Liver (tissue), 9 donors: ENCODE results near the gene GIMAP1. TPM values are rescaled to one million over a fixed set of nuclear protein-coding genes. Genes with fewer than 3 reads are reported as not detected.

Experiments
- DNase-seq: peaks from one replicate; pipeline ENCODE4 v3.0.0-alpha.2; 2017; ENCODE audit warnings: low spot score
- H3K27ac ChIP-seq, 2 donors: one replicate each; pipeline ENCODE4 v1.7.0; 2013; ENCODE audit warnings: inconsistent platforms in 2 of 2, low read length in 2 of 2, control low read depth in 1 of 2, low read depth in 1 of 2, mild to moderate bottlenecking in 1 of 2
- H3K27me3 ChIP-seq, 4 donors: one replicate each; pipeline versions ENCODE4 v1.6.1 to v1.7.0; 2013; ENCODE audit warnings: low read length in 3 of 4, inconsistent platforms in 1 of 4, mild to moderate bottlenecking in 1 of 4, moderate library complexity in 1 of 4; ENCODE audit not compliant: control insufficient read depth in 4 of 4, insufficient read depth in 4 of 4
- H3K36me3 ChIP-seq, 4 donors: one replicate each; pipeline versions ENCODE4 v1.6.1 to v1.7.0; 2013; ENCODE audit warnings: low read length in 3 of 4, mild to moderate bottlenecking in 3 of 4, low read depth in 1 of 4, moderate library complexity in 1 of 4; ENCODE audit not compliant: control insufficient read depth in 4 of 4, insufficient read depth in 3 of 4
- H3K4me1 ChIP-seq, 4 donors: one replicate each; pipeline versions ENCODE4 v1.6.1 to v1.7.0; 2013; ENCODE audit warnings: low read length in 3 of 4, mild to moderate bottlenecking in 3 of 4, moderate library complexity in 1 of 4; ENCODE audit not compliant: control insufficient read depth in 4 of 4, insufficient read depth in 4 of 4
- H3K4me3 ChIP-seq, 3 donors: one replicate each; pipeline versions ENCODE4 v1.6.1 to v1.7.0; 2013; ENCODE audit warnings: low read length in 3 of 3, control low read depth in 1 of 3, low read depth in 1 of 3, mild to moderate bottlenecking in 1 of 3
- H3K9ac ChIP-seq, 2 donors: one replicate each; pipeline ENCODE4 v1.7.0; 2013; ENCODE audit warnings: low read length in 2 of 2, mild to moderate bottlenecking in 2 of 2, moderate library complexity in 2 of 2, control low read depth in 1 of 2, low read depth in 1 of 2
- H3K9me3 ChIP-seq, 4 donors: one replicate each; pipeline versions ENCODE4 v1.6.1 to v1.7.0; 2013; ENCODE audit warnings: low read length in 3 of 4; ENCODE audit not compliant: control insufficient read depth in 4 of 4
- EGR1 ChIP-seq, 2 donors: IDR thresholded peaks; 2 replicates each; pipeline ENCODE4 v1.6.1; 2016 to 2018; ENCODE audit warnings: antibody characterized with exemption in 2 of 2, low read depth in 2 of 2
- FOXA1 ChIP-seq: IDR thresholded peaks from 2 replicates; pipeline ENCODE4 v1.6.1; 2016; ENCODE audit warnings: antibody characterized with exemption
- FOXA2 ChIP-seq: IDR thresholded peaks from 2 replicates; pipeline ENCODE4 v1.6.1; 2016; ENCODE audit warnings: antibody characterized with exemption
- GABPA ChIP-seq, 2 donors: IDR thresholded peaks in 1 of 2; conservative IDR thresholded peaks in 1 of 2; 2 replicates each; pipeline ENCODE4 v1.6.1; 2016; ENCODE audit warnings: antibody characterized with exemption in 2 of 2, mild to moderate bottlenecking in 1 of 2, moderate library complexity in 1 of 2
- HNF4A ChIP-seq, 2 donors: conservative IDR thresholded peaks; 2 replicates each; pipeline ENCODE4 v1.6.1; 2016; ENCODE audit warnings: antibody characterized with exemption in 2 of 2, mild to moderate bottlenecking in 2 of 2
- HNF4G ChIP-seq: IDR thresholded peaks from 2 replicates; pipeline ENCODE4 v1.6.1; 2016; ENCODE audit warnings: antibody characterized with exemption
- JUND ChIP-seq, 2 donors: IDR thresholded peaks; 2 replicates each; pipeline ENCODE4 v1.6.1; 2016; ENCODE audit warnings: antibody characterized with exemption in 2 of 2
- NR2F2 ChIP-seq: IDR thresholded peaks from 2 replicates; pipeline ENCODE4 v1.6.1; 2016; ENCODE audit warnings: antibody characterized with exemption
- RAD21 ChIP-seq, 2 donors: IDR thresholded peaks; 2 replicates each; pipeline ENCODE4 v1.6.1; 2016; ENCODE audit warnings: antibody characterized with exemption in 2 of 2, mild to moderate bottlenecking in 2 of 2
- RXRA ChIP-seq, 2 donors: IDR thresholded peaks; 2 replicates each; pipeline ENCODE4 v1.6.1; 2017 to 2018; ENCODE audit warnings: antibody characterized with exemption in 2 of 2, mild to moderate bottlenecking in 1 of 2
- SP1 ChIP-seq: IDR thresholded peaks from 2 replicates; pipeline ENCODE4 v1.6.1; 2018; ENCODE audit warnings: antibody characterized with exemption, mild to moderate bottlenecking
- TAF1 ChIP-seq: conservative IDR thresholded peaks from 2 replicates; pipeline ENCODE4 v1.6.1; 2016; ENCODE audit warnings: antibody characterized with exemption, mild to moderate bottlenecking
- YY1 ChIP-seq: IDR thresholded peaks from 2 replicates; pipeline ENCODE4 v1.6.1; 2016; ENCODE audit warnings: antibody characterized with exemption, mild to moderate bottlenecking
- whole genome bisulfite sequencing: extraction: QIAGEN DNeasy Blood & Tissue Kit; methylation state at CpG from one replicate; pipeline ENCODE4 v1.1.7; 2013; 5-methylcytosine and 5-hydroxymethylcytosine counted together
- polyA plus RNA-seq, 2 donors: library from polyadenylated mRNA; stranded (reverse) in 1 of 2; unstranded in 1 of 2; fragments of 200-250 nt in 1 of 2; fragments of >200 nt in 1 of 2; fragmentation: Nextera tagmentation in 1 of 2; extraction: Ambion mirVana in 1 of 2; gene quantifications; one replicate each; pipeline versions ENCODE4 v1.2.1 to v1.2.3, GENCODE V29; 2013 to 2015
- total RNA-seq, 2 donors: library from RNA; depleted of rRNA; stranded (reverse); fragments of >200 nt; gene quantifications; one replicate each; pipeline ENCODE4 v1.2.3, GENCODE V29; 2014
- TF ChIP-seq, protein P1 (sequence below): IDR thresholded peaks from 2 replicates; pipeline ENCODE4 v1.6.1; 2016; ENCODE audit warnings: antibody characterized with exemption
- TF ChIP-seq, protein P2 (sequence below): IDR thresholded peaks from 2 replicates; pipeline ENCODE4 v1.6.1; 2016; ENCODE audit warnings: antibody characterized with exemption
- TF ChIP-seq, protein P3 (sequence below): IDR thresholded peaks from 2 replicates; pipeline ENCODE4 v1.6.1; 2016; ENCODE audit warnings: antibody characterized with exemption, mild to moderate bottlenecking
- TF ChIP-seq, protein P4 (sequence below): fragments of 150-350 bp; IDR thresholded peaks from 2 replicates; pipeline ENCODE4 v1.5.1; 2017; ENCODE audit warnings: improper control_type of control experiment, low read depth, low read length; ENCODE audit not compliant: missing input control
- donor health status: healthy.
- donor health status: healthy.
- donor health status: healthy.
- donor health status: healthy.
- donor health status: healthy.

GIMAP1 gene
- total and polyA plus RNA-seq, 4 donors = 1.5 to 3.8 (median 2.5) TPM

DNA sequence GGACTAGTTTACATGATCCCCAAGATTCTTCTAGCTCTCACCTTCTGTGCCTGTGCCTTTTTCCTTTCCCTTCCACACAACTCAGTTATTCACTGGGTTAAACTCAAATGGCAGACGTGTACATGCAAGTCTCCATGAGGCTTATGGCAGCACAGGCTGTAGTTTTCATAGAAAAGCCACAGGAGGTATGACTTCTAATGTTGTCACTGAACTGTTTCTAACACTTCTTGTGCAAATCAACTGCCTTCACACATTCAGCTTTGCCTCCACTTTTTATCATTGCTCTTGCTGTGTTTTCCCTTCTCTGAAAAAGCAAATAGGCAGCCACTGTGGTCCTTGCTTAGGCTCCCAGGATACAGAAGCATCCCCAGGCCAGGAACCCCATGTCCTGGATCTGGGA is 15.5 kb downstream of the GIMAP1 start:
- no peak overlapping the region for H3K4me3 ChIP-seq
- TF ChIP-seq, protein P1, sequence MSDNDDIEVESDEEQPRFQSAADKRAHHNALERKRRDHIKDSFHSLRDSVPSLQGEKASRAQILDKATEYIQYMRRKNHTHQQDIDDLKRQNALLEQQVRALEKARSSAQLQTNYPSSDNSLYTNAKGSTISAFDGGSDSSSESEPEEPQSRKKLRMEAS = no peak
- TF ChIP-seq, protein P2, sequence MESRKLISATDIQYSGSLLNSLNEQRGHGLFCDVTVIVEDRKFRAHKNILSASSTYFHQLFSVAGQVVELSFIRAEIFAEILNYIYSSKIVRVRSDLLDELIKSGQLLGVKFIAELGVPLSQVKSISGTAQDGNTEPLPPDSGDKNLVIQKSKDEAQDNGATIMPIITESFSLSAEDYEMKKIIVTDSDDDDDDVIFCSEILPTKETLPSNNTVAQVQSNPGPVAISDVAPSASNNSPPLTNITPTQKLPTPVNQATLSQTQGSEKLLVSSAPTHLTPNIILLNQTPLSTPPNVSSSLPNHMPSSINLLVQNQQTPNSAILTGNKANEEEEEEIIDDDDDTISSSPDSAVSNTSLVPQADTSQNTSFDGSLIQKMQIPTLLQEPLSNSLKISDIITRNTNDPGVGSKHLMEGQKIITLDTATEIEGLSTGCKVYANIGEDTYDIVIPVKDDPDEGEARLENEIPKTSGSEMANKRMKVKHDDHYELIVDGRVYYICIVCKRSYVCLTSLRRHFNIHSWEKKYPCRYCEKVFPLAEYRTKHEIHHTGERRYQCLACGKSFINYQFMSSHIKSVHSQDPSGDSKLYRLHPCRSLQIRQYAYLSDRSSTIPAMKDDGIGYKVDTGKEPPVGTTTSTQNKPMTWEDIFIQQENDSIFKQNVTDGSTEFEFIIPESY = no peak
- TF ChIP-seq FOXA1 (no peak), HNF4G (no peak), RXRA (IDR thresholded peaks at IDR 0.05) (no peak), NR2F2 (no peak), FOXA2 (no peak), TAF1 (no peak), JUND (IDR thresholded peaks at IDR 0.05) (no peak), RAD21 (IDR thresholded peaks at IDR 0.05) (no peak), HNF4A (conservative IDR thresholded peaks at IDR 0.05) (no peak), GABPA (IDR thresholded peaks at IDR 0.05 in 1 of 2, conservative IDR thresholded peaks at IDR 0.05 in 1 of 2) (no peak), YY1 (no peak)
- TF ChIP-seq, protein P3, sequence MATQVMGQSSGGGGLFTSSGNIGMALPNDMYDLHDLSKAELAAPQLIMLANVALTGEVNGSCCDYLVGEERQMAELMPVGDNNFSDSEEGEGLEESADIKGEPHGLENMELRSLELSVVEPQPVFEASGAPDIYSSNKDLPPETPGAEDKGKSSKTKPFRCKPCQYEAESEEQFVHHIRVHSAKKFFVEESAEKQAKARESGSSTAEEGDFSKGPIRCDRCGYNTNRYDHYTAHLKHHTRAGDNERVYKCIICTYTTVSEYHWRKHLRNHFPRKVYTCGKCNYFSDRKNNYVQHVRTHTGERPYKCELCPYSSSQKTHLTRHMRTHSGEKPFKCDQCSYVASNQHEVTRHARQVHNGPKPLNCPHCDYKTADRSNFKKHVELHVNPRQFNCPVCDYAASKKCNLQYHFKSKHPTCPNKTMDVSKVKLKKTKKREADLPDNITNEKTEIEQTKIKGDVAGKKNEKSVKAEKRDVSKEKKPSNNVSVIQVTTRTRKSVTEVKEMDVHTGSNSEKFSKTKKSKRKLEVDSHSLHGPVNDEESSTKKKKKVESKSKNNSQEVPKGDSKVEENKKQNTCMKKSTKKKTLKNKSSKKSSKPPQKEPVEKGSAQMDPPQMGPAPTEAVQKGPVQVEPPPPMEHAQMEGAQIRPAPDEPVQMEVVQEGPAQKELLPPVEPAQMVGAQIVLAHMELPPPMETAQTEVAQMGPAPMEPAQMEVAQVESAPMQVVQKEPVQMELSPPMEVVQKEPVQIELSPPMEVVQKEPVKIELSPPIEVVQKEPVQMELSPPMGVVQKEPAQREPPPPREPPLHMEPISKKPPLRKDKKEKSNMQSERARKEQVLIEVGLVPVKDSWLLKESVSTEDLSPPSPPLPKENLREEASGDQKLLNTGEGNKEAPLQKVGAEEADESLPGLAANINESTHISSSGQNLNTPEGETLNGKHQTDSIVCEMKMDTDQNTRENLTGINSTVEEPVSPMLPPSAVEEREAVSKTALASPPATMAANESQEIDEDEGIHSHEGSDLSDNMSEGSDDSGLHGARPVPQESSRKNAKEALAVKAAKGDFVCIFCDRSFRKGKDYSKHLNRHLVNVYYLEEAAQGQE = no peak
- TF ChIP-seq, protein P4, sequence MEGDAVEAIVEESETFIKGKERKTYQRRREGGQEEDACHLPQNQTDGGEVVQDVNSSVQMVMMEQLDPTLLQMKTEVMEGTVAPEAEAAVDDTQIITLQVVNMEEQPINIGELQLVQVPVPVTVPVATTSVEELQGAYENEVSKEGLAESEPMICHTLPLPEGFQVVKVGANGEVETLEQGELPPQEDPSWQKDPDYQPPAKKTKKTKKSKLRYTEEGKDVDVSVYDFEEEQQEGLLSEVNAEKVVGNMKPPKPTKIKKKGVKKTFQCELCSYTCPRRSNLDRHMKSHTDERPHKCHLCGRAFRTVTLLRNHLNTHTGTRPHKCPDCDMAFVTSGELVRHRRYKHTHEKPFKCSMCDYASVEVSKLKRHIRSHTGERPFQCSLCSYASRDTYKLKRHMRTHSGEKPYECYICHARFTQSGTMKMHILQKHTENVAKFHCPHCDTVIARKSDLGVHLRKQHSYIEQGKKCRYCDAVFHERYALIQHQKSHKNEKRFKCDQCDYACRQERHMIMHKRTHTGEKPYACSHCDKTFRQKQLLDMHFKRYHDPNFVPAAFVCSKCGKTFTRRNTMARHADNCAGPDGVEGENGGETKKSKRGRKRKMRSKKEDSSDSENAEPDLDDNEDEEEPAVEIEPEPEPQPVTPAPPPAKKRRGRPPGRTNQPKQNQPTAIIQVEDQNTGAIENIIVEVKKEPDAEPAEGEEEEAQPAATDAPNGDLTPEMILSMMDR = no peak
- 87% methylated on average over 1 of the region's 1 CpG for WGBS
- H3K27me3 ChIP-seq = no peaks in the 10 kb centered on the region
- H3K4me1 ChIP-seq = peaks cover 0 to 10% (median 9%) of the 10 kb centered on the region in 4 donors
- DNase-seq = no peak
- no peak overlapping the region for H3K9ac ChIP-seq
- H3K27ac ChIP-seq = no peak overlapping the region
- no peaks in the 10 kb centered on the region for H3K36me3 ChIP-seq
- H3K9me3 ChIP-seq = no peaks in the 10 kb centered on the region

DNA sequence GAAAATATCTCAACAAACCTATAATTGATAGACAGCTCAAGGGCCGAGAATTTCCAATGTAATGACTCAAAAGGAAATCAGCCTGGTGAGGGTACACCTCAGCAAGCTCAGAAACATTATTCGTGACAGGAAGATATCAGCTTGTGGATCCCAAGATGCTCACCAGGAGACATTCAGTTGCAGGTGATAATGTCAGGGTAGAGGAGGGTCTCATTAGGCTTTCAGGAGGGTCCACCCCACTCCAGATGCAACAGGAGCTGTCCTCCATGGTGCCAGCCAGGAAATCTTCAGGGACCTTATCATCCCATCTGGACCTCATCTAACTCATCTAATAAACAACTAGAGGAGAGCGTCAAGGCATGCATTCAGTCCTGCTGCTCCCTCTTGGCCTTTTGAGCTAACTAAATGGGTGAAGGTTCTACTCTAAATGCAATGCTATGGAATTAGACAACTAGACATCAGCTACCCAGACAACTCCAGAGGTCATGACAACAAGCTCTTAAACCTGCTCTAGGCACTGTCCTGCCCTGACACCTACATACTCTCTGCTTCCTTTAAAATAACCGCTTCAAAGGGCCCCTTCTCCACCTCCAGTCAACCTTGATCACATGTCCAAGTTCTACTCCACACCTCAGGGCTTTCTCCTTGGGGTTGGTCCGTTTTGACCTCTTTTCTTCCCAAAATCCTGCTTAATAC is 16.5 kb downstream of the GIMAP1 start:
- H3K4me1 ChIP-seq = peaks cover 0 to 1% (median under 1%) of the 10 kb centered on the region in 4 donors
- H3K9ac ChIP-seq = no peak overlapping the region
- H3K4me3 ChIP-seq = no peak overlapping the region
- 86% methylated on average over 5 of the region's 5 CpGs for WGBS
- no peak overlapping the region for H3K27ac ChIP-seq
- H3K36me3 ChIP-seq = no peaks in the 10 kb centered on the region
- no peaks in the 10 kb centered on the region for H3K9me3 ChIP-seq
- TF ChIP-seq HNF4G (no peak), YY1 (no peak), EGR1 (IDR thresholded peaks at IDR 0.05; ENCODE audit: low read depth in 2 of 2) (no peak), HNF4A (conservative IDR thresholded peaks at IDR 0.05) (no peak), SP1 (no peak), FOXA2 (no peak), RAD21 (IDR thresholded peaks at IDR 0.05) (no peak)
- TF ChIP-seq, protein P3 = no peak
- TF ChIP-seq, protein P2 = no peak
- TF ChIP-seq, protein P1 = no peak
- DNase-seq = no peak
- no peaks in the 10 kb centered on the region for H3K27me3 ChIP-seq
